Endometrial microvascular endothelial cells (primary cell): ENCODE results near the gene MZB1. TPM values are rescaled to one million over a fixed set of nuclear protein-coding genes. Genes with fewer than 3 reads are reported as not detected.

Experiments
- in situ Hi-C: cut with HindIII; loops from 2 replicates; pipeline ENCODE4 v1.10.0; 2017; ENCODE audit warnings: low sequenced_read_pairs, low pct_unique_long_range_greater_than_20kb; ENCODE audit errors: inconsistent ontology term
- total RNA-seq: library from RNA; depleted of rRNA; stranded (reverse); fragments of >200 nt; gene quantifications from one replicate; pipeline ENCODE4 v1.2.3, GENCODE V29; 2015; ENCODE audit errors: inconsistent ontology term

The MZB1 gene
- total RNA-seq: not detected

- in situ Hi-C loops: no loop called here
Measured at GRCh38 chr5:139389701-139390638, at the start of gene MZB1. MZB1 (minus strand) TSS chr5:139389913; CDS start chr5:139389856, 57 bp downstream.

- in situ Hi-C loops: no loop called here
Measured at GRCh38 chr5:139439013-139439903, 49.5 kb upstream of the MZB1 start, which contains the start of gene DNAJC18. DNAJC18 (minus strand) TSS chr5:139439525; CDS start chr5:139439445, 80 bp downstream.

- in situ Hi-C loops: no loop called here
Measured at GRCh38 chr5:139438707-139439012, 48.9 kb upstream of the MZB1 start.

- in situ Hi-C loops: no loop called here
Measured at GRCh38 chr5:139435676-139436075, 46.0 kb upstream of the MZB1 start.

- in situ Hi-C loops: no loop called here
Measured at GRCh38 chr5:139431706-139432105, 42.0 kb upstream of the MZB1 start.

GRCh38 chr5:139430015-139430414 lies 40.3 kb upstream of the MZB1 start:
- in situ Hi-C loops: no loop called here

GRCh38 chr5:139426203-139426885 lies 36.6 kb upstream of the MZB1 start:
- in situ Hi-C loops: no loop called here

- in situ Hi-C loops: no loop called here
Measured at GRCh38 chr5:139425497-139425896, 35.8 kb upstream of the MZB1 start.

- in situ Hi-C loops: no loop called here
Measured at GRCh38 chr5:139422307-139422893, 32.7 kb upstream of the MZB1 start.

GRCh38 chr5:139419226-139420192 lies 29.8 kb upstream of the MZB1 start:
- in situ Hi-C loops: loop anchor here (10.0 kb wide), 1 partner anchor 105 kb away; no protein-coding TSS in a partner anchor

GRCh38 chr5:139418793-139419192 lies 29.1 kb upstream of the MZB1 start:
- in situ Hi-C loops: loop anchor here (10.0 kb wide), 1 partner anchor 106 kb away; no protein-coding TSS in a partner anchor

GRCh38 chr5:139417214-139417613 lies 27.5 kb upstream of the MZB1 start:
- in situ Hi-C loops: loop anchor here (10.0 kb wide), 1 partner anchor 108 kb away; no protein-coding TSS in a partner anchor

GRCh38 chr5:139416651-139417050 lies 26.9 kb upstream of the MZB1 start:
- in situ Hi-C loops: loop anchor here (10.0 kb wide), 1 partner anchor 108 kb away; no protein-coding TSS in a partner anchor

- in situ Hi-C loops: loop anchor here (10.0 kb wide), 1 partner anchor 109 kb away; no protein-coding TSS in a partner anchor
Measured at GRCh38 chr5:139415869-139416268, 26.2 kb upstream of the MZB1 start.

- in situ Hi-C loops: loop anchor here (10.0 kb wide), 1 partner anchor 109 kb away; no protein-coding TSS in a partner anchor
Measured at GRCh38 chr5:139415221-139415861, 25.6 kb upstream of the MZB1 start.

GRCh38 chr5:139414581-139415130 lies 24.9 kb upstream of the MZB1 start:
- in situ Hi-C loops: loop anchor here (10.0 kb wide), 1 partner anchor 110 kb away; no protein-coding TSS in a partner anchor
